Suprapubic skin (tissue), 4 donors: ENCODE measurements around the gene YY1. TPM values are rescaled to one million over a fixed set of nuclear protein-coding genes. Genes with fewer than 3 reads are reported as not detected.

Experiments
- DNase-seq, 2 donors: peaks; one replicate each; pipeline ENCODE4 v3.0.0-alpha.2; 2019; ENCODE audit warnings: low spot score in 2 of 2
- H3K27ac ChIP-seq: fragments of 200-600 bp; sonication (generic); one replicate; pipeline ENCODE4 v1.5.1; 2019
- H3K27me3 ChIP-seq: fragments of 200-600 bp; sonication (generic); one replicate; pipeline ENCODE4 v1.5.1; 2019
- H3K36me3 ChIP-seq: fragments of 200-600 bp; sonication (generic); one replicate; pipeline ENCODE4 v1.5.1; 2019
- H3K4me1 ChIP-seq: fragments of 200-600 bp; sonication (generic); one replicate; pipeline ENCODE4 v1.5.1; 2019
- H3K4me3 ChIP-seq: fragments of 200-600 bp; sonication (generic); one replicate; pipeline ENCODE4 v1.5.1; 2019; ENCODE audit warnings: mild to moderate bottlenecking
- H3K9me3 ChIP-seq: fragments of 200-600 bp; sonication (generic); one replicate; pipeline ENCODE4 v1.5.1; 2019
- CTCF ChIP-seq, 2 donors: fragments of 200-600 bp in 1 of 2; fragments of 450-650 bp in 1 of 2; sonication (generic) in 1 of 2; IDR thresholded peaks; one replicate each; pipeline ENCODE4 v1.5.1; 2016 to 2019; ENCODE audit warnings: antibody characterized with exemption in 2 of 2, mild to moderate bottlenecking in 1 of 2, moderate library complexity in 1 of 2
- EP300 ChIP-seq: sonication (generic); formaldehyde crosslinking; IDR thresholded peaks from one replicate; pipeline ENCODE4 v1.6.1; 2017; ENCODE audit warnings: antibody characterized with exemption
- POLR2A ChIP-seq, 2 donors: fragments of 450-650 bp; IDR thresholded peaks; one replicate each; pipeline ENCODE4 v1.6.1; 2017; ENCODE audit warnings: antibody characterized with exemption in 2 of 2, mild to moderate bottlenecking in 2 of 2, moderate library complexity in 2 of 2
- POLR2AphosphoS5 ChIP-seq, 3 donors: sonication (generic); formaldehyde crosslinking; IDR thresholded peaks; one replicate each; pipeline ENCODE4 v1.6.1; 2017; ENCODE audit warnings: antibody characterized with exemption in 3 of 3
- WGBS: methylation state at CpG from one replicate; pipeline ENCODE4 v1.1.5; 2018; 5-methylcytosine and 5-hydroxymethylcytosine counted together
- total RNA-seq, 4 donors: library from RNA; depleted of rRNA; stranded (reverse); fragments of >200 nt; gene quantifications; one replicate each; pipeline ENCODE4 v1.1.0, GENCODE V29; 2016

Gene YY1
- total RNA-seq, 4 donors from 2014 or later = 42.1 to 56.3 (median 48.9) TPM

GRCh38 chr14:100261621-100262020 is 22.7 kb downstream of the YY1 start:
- Histone ChIP-seq H3K27ac (no peak overlapping the region), H3K9me3 (no peaks in the 10 kb centered on the region), H3K4me1 (peaks cover 16% of the 10 kb centered on the region), H3K4me3 (no peak overlapping the region), H3K27me3 (no peaks in the 10 kb centered on the region), H3K36me3 (peaks cover 18% of the 10 kb centered on the region)
- TF ChIP-seq CTCF (IDR thresholded peaks at IDR 0.05) (no peak), EP300 (no peak), POLR2AphosphoS5 (IDR thresholded peaks at IDR 0.05) (no peak), POLR2A (IDR thresholded peaks at IDR 0.05) (no peak)
- no peak for DNase-seq
- WGBS = 76% methylated on average over 3 of the region's 3 CpGs

GRCh38 chr14:100262545-100262944 is 23.6 kb downstream of the YY1 start:
- peaks cover 16% of the 10 kb centered on the region for H3K4me1 ChIP-seq
- no peak for DNase-seq
- 82% methylated on average over 5 of the region's 5 CpGs for WGBS

GRCh38 chr14:100263141-100263540 is 24.2 kb downstream of the YY1 start:
- TF ChIP-seq EP300 = no peak
- no peak for TF ChIP-seq POLR2A (IDR thresholded peaks at IDR 0.05)
- TF ChIP-seq POLR2AphosphoS5 (IDR thresholded peaks at IDR 0.05) = no peak
- no peak for TF ChIP-seq CTCF (IDR thresholded peaks at IDR 0.05)
- Histone ChIP-seq H3K4me1 (peaks cover 10% of the 10 kb centered on the region), H3K4me3 (no peak overlapping the region), H3K27me3 (no peaks in the 10 kb centered on the region), H3K36me3 (peaks cover 21% of the 10 kb centered on the region), H3K27ac (no peak overlapping the region), H3K9me3 (no peaks in the 10 kb centered on the region)
- 83% methylated on average over 3 of the region's 3 CpGs for WGBS
- no peak for DNase-seq

More at GRCh38 chr14:100262545-100262944, 23.6 kb downstream of the YY1 start:
- Histone ChIP-seq H3K4me3 (no peak overlapping the region), H3K27me3 (no peaks in the 10 kb centered on the region), H3K36me3 (peaks cover 20% of the 10 kb centered on the region), H3K27ac (no peak overlapping the region), H3K9me3 (no peaks in the 10 kb centered on the region)
- TF ChIP-seq POLR2AphosphoS5 (IDR thresholded peaks at IDR 0.05) (no peak), POLR2A (IDR thresholded peaks at IDR 0.05) (no peak), EP300 (no peak), CTCF (IDR thresholded peaks at IDR 0.05) (no peak)

- TF ChIP-seq POLR2A (IDR thresholded peaks at IDR 0.05) (no peak), POLR2AphosphoS5 (IDR thresholded peaks at IDR 0.05) (no peak), CTCF (IDR thresholded peaks at IDR 0.05) (no peak), EP300 (no peak)
- Histone ChIP-seq H3K4me1 (peaks cover 16% of the 10 kb centered on the region), H3K27me3 (no peaks in the 10 kb centered on the region), H3K4me3 (no peak overlapping the region), H3K36me3 (peaks cover 18% of the 10 kb centered on the region), H3K27ac (no peak overlapping the region), H3K9me3 (no peaks in the 10 kb centered on the region)
- WGBS = 89% methylated on average over 7 of the region's 7 CpGs
- DNase-seq = no peak
These were observed 29.0 kb downstream of the YY1 start for GRCh38 chr14:100267990-100268389.

GRCh38 chr14:100268591-100269207 is 29.8 kb downstream of the YY1 start:
- DNase-seq = no peak
- TF ChIP-seq EP300 (no peak), POLR2AphosphoS5 (IDR thresholded peaks at IDR 0.05) (no peak), POLR2A (IDR thresholded peaks at IDR 0.05) (no peak), CTCF (IDR thresholded peaks at IDR 0.05) (no peak)
- Histone ChIP-seq H3K36me3 (peaks cover 16% of the 10 kb centered on the region), H3K27me3 (no peaks in the 10 kb centered on the region), H3K4me3 (no peak overlapping the region), H3K9me3 (no peaks in the 10 kb centered on the region), H3K27ac (no peak overlapping the region), H3K4me1 (peaks cover 16% of the 10 kb centered on the region)
- WGBS = 69% methylated on average over 7 of the region's 7 CpGs
